HepG2 (cell line): Measurements from ENCODE around the gene OTOP3. TPM values are rescaled to one million over a fixed set of nuclear protein-coding genes. Genes with fewer than 3 reads are reported as not detected.

Experiments
- DPF2 ChIP-seq: sonication (generic); formaldehyde crosslinking; IDR thresholded peaks from 2 replicates; pipeline ENCODE4 v1.4.0; 2020; ENCODE audit warnings: mild to moderate bottlenecking, low read depth, missing genetic modification reagents, borderline replicate concordance
- NCOA2 ChIP-seq: sonication (generic); formaldehyde crosslinking; IDR thresholded peaks from 2 replicates; pipeline ENCODE4 v1.8.0; 2022; ENCODE audit warnings: inconsistent platforms
- NR2F6 ChIP-seq, 2 experiments: IDR thresholded peaks; 2 replicates each; pipeline ENCODE4 v1.6.1; 2016; ENCODE audit warnings: antibody characterized with exemption in 1 of 2, mild to moderate bottlenecking in 1 of 2
- RAD21 ChIP-seq: fragments of 450-650 bp; formaldehyde crosslinking; IDR thresholded peaks from 2 replicates; pipeline ENCODE4 v1.5.0; 2020; ENCODE audit warnings: mild to moderate bottlenecking
- RFX5 ChIP-seq: IDR thresholded peaks from 2 replicates; pipeline ENCODE4 v1.6.1; 2011; ENCODE audit warnings: low read depth, low read length, improper control_type of control experiment
- THAP11 ChIP-seq: IDR thresholded peaks from 2 replicates; pipeline ENCODE4 v1.6.1; 2016; ENCODE audit warnings: missing biosample characterization, missing genetic modification reagents
- ZNF326 ChIP-seq: sonication (generic); formaldehyde crosslinking; IDR thresholded peaks from 2 replicates; pipeline ENCODE4 v1.4.0; 2020; ENCODE audit warnings: missing genetic modification reagents, borderline replicate concordance
- ZNF335 ChIP-seq: sonication (generic); formaldehyde crosslinking; IDR thresholded peaks from 2 replicates; pipeline ENCODE4 v1.4.0; 2020; ENCODE audit warnings: missing genetic modification reagents
- ZNF484 ChIP-seq: sonication (generic); formaldehyde crosslinking; IDR thresholded peaks from 2 replicates; pipeline ENCODE4 v1.5.1; 2020; ENCODE audit warnings: mild to moderate bottlenecking, low read depth, missing genetic modification reagents, borderline replicate concordance
- ZNF737 ChIP-seq: sonication (generic); formaldehyde crosslinking; IDR thresholded peaks from 2 replicates; pipeline ENCODE4 v1.5.0; 2020; ENCODE audit warnings: missing genetic modification reagents, mild to moderate bottlenecking, borderline replicate concordance
- ZNF83 ChIP-seq: sonication (generic); formaldehyde crosslinking; IDR thresholded peaks from 2 replicates; pipeline ENCODE4 v1.4.0; 2020; ENCODE audit warnings: missing genetic modification reagents, mild to moderate bottlenecking, borderline replicate concordance
- polyA plus RNA-seq, 8 experiments: library from polyadenylated mRNA; depleted of rRNA in 3 of 8; stranded (reverse) in 7 of 8; unstranded in 1 of 8; fragments of >200 nt; fragmentation: Illumina TruSeq in 4 of 8; extraction: Trizol in 4 of 8; gene quantifications; 2 replicates each; pipeline versions ENCODE4 v1.2.1 to v1.2.3, GENCODE V29; 2011 to 2016; ENCODE audit warnings: low read depth in 4 of 8, missing spikeins in 1 of 8, mixed read lengths in 1 of 8; ENCODE audit not compliant: insufficient read depth in 1 of 8
- total RNA-seq, 5 experiments: library from RNA; depleted of rRNA; stranded (reverse); fragments of >200 nt; fragmentation: Illumina TruSeq; extraction: Trizol; gene quantifications; 2 replicates each; pipeline ENCODE4 v1.2.3, GENCODE V29; 2016; ENCODE audit warnings: low read depth in 1 of 5
- TF ChIP-seq, protein P1 (sequence below): sonication (generic); formaldehyde crosslinking; IDR thresholded peaks from 2 replicates; pipeline ENCODE4 v1.4.0; 2020; ENCODE audit warnings: missing genetic modification reagents, borderline replicate concordance
- TF ChIP-seq, protein P2 (sequence below): sonication (generic); formaldehyde crosslinking; IDR thresholded peaks from 2 replicates; pipeline ENCODE4 v1.4.0; 2020; ENCODE audit warnings: missing genetic modification reagents
- TF ChIP-seq, protein P3 (sequence below): sonication (generic); formaldehyde crosslinking; conservative IDR thresholded peaks from 2 replicates; pipeline ENCODE4 v1.8.0; 2022; ENCODE audit warnings: mild to moderate bottlenecking, moderate library complexity, missing genetic modification reagents
- TF ChIP-seq, protein P4 (sequence below): sonication (generic); formaldehyde crosslinking; IDR thresholded peaks from 2 replicates; pipeline ENCODE4 v1.5.0; 2020; ENCODE audit warnings: missing genetic modification reagents, mild to moderate bottlenecking, borderline replicate concordance

Gene OTOP3
- total and polyA plus RNA-seq, 2 of the 13 experiments (the other 11 are each of a cell fraction or from before 2014, with no cell fraction given), result not detected

DNA sequence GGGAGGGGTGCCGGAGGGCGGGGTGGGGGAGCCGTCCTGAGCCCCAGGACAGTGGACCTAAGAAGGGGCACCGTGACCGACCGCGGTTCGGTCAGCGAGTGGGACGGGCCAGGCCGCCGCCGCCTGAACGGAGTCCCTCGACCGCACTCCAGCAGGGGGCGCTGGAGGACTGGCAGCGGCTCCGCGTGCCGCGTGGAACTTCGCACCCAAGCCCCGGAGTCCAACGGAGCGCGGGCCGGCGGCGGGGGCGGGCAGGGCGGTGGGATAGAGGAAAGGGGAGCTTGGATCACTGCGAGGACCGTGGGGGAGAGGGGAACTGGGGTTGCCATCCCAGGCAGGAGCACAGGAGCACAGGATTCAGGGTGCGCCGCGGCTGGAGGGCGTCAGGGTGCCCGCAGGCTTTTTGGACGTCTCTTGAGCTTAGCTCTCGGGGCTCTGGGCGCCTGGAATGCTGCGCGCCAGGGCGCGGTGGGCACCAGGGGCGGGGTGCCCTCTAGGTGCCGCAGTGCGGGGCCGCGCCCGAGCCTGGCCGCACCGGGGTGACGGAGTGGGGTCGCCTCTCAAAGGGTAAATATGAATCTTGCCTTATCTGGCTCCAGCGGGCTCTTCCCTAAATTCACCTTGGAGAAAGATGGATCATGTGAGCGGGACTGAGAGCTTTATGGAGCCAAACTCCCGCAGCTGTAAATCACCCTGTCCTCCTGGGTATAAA is 12.0 kb upstream of the OTOP3 start (continued):
- TF ChIP-seq, protein P1, sequence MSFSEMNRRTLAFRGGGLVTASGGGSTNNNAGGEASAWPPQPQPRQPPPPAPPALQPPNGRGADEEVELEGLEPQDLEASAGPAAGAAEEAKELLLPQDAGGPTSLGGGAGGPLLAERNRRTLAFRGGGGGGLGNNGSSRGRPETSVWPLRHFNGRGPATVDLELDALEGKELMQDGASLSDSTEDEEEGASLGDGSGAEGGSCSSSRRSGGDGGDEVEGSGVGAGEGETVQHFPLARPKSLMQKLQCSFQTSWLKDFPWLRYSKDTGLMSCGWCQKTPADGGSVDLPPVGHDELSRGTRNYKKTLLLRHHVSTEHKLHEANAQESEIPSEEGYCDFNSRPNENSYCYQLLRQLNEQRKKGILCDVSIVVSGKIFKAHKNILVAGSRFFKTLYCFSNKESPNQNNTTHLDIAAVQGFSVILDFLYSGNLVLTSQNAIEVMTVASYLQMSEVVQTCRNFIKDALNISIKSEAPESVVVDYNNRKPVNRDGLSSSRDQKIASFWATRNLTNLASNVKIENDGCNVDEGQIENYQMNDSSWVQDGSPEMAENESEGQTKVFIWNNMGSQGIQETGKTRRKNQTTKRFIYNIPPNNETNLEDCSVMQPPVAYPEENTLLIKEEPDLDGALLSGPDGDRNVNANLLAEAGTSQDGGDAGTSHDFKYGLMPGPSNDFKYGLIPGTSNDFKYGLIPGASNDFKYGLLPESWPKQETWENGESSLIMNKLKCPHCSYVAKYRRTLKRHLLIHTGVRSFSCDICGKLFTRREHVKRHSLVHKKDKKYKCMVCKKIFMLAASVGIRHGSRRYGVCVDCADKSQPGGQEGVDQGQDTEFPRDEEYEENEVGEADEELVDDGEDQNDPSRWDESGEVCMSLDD (CRISPR knock-in tag), result no peak
- TF ChIP-seq, protein P2, sequence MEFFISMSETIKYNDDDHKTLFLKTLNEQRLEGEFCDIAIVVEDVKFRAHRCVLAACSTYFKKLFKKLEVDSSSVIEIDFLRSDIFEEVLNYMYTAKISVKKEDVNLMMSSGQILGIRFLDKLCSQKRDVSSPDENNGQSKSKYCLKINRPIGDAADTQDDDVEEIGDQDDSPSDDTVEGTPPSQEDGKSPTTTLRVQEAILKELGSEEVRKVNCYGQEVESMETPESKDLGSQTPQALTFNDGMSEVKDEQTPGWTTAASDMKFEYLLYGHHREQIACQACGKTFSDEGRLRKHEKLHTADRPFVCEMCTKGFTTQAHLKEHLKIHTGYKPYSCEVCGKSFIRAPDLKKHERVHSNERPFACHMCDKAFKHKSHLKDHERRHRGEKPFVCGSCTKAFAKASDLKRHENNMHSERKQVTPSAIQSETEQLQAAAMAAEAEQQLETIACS (CRISPR knock-in tag), result no peak
- TF ChIP-seq, protein P3, sequence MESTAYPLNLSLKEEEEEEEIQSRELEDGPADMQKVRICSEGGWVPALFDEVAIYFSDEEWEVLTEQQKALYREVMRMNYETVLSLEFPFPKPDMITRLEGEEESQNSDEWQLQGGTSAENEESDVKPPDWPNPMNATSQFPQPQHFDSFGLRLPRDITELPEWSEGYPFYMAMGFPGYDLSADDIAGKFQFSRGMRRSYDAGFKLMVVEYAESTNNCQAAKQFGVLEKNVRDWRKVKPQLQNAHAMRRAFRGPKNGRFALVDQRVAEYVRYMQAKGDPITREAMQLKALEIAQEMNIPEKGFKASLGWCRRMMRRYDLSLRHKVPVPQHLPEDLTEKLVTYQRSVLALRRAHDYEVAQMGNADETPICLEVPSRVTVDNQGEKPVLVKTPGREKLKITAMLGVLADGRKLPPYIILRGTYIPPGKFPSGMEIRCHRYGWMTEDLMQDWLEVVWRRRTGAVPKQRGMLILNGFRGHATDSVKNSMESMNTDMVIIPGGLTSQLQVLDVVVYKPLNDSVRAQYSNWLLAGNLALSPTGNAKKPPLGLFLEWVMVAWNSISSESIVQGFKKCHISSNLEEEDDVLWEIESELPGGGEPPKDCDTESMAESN, result peak; percentile 54; the same call in 1 of the 2 replicates
- peak; percentile 47; the same call in 1 of the 2 replicates for TF ChIP-seq THAP11
- TF ChIP-seq DPF2 (CRISPR knock-in tag), result no peak
- TF ChIP-seq ZNF484 (CRISPR knock-in tag), result no peak
- peak; percentile 89 for TF ChIP-seq RAD21
- no peak for TF ChIP-seq ZNF737 (CRISPR knock-in tag)
- no peak for TF ChIP-seq ZNF335
- TF ChIP-seq, protein P4, sequence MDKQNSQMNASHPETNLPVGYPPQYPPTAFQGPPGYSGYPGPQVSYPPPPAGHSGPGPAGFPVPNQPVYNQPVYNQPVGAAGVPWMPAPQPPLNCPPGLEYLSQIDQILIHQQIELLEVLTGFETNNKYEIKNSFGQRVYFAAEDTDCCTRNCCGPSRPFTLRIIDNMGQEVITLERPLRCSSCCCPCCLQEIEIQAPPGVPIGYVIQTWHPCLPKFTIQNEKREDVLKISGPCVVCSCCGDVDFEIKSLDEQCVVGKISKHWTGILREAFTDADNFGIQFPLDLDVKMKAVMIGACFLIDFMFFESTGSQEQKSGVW (CRISPR knock-in tag), result no peak
- TF ChIP-seq ZNF83 (CRISPR knock-in tag), result no peak
- no peak for TF ChIP-seq RFX5
- TF ChIP-seq NR2F6 (IDR thresholded peaks at IDR 0.05), result no peak
- TF ChIP-seq NR2F6 (CRISPR knock-in tag; IDR thresholded peaks at IDR 0.05), result no peak
- TF ChIP-seq NCOA2 (CRISPR knock-in tag), result no peak
- no peak for TF ChIP-seq ZNF326 (CRISPR knock-in tag)
